ENCODE data around the gene MAP3K14. TPM values are rescaled to one million over a fixed set of nuclear protein-coding genes. Genes with fewer than 3 reads are reported as not detected.
A peak's percentile ranks its signal among the peaks of the same experiment; 100 is the strongest.

MAP3K14 gene
- total and polyA plus RNA-seq, 2 donors (not counting 1 experiment from before 2014, with no cell fraction given): 3.6 to 5.2 TPM

GRCh38 chr17:45342871-45343526, 26.2 kb upstream of the MAP3K14 start:
- Histone ChIP-seq H3K9me3 (ENCODE audit: control insufficient read depth, insufficient read depth, low read depth, low read length) (no peaks in the 10 kb centered on the region), H3K79me2 (ENCODE audit: control insufficient read depth, insufficient read depth, low read length) (no peaks in the 10 kb centered on the region), H2AFZ (ENCODE audit: low read length) (no peak overlapping the region), H3K4me1 (ENCODE audit: control insufficient read depth, extremely low read depth, insufficient read depth, low read length) (peaks cover 27% of the 10 kb centered on the region), H4K20me1 (ENCODE audit: control insufficient read depth, extremely low read depth, insufficient read depth, low read length) (no peaks in the 10 kb centered on the region), H3K9ac (ENCODE audit: insufficient read depth, low read length) (no peak overlapping the region), H3K27me3 (ENCODE audit: control insufficient read depth, insufficient read depth, low read length) (no peaks in the 10 kb centered on the region), H3K4me3 (replicated peaks in 1 of 4; ENCODE audit: control extremely low read depth in 1 of 4, insufficient read depth in 1 of 4, low read depth in 3 of 4, low read length in 4 of 4) (no peak overlapping the region), H3K4me2 (ENCODE audit: extremely low read depth, insufficient read depth, low read length) (no peak overlapping the region), H3K36me3 (ENCODE audit: control insufficient read depth, insufficient read depth, low read length) (no peaks in the 10 kb centered on the region), H3K27ac (ENCODE audit: insufficient read depth, low read length) (peak overlapping the region; percentile 73)
- TF ChIP-seq EZH2 (IDR thresholded peaks at IDR 0.05; ENCODE audit: low read length, missing control alignments): no peak
- no peak for DNase-seq (ENCODE audit: low read depth in 2 of 2)

GRCh38 chr17:45342306-45342705, 25.5 kb upstream of the MAP3K14 start:
- Histone ChIP-seq H3K36me3 (ENCODE audit: control insufficient read depth, insufficient read depth, low read length) (no peaks in the 10 kb centered on the region), H3K9ac (ENCODE audit: insufficient read depth, low read length) (no peak overlapping the region), H3K9me3 (ENCODE audit: control insufficient read depth, insufficient read depth, low read depth, low read length) (no peaks in the 10 kb centered on the region), H4K20me1 (ENCODE audit: control insufficient read depth, extremely low read depth, insufficient read depth, low read length) (no peaks in the 10 kb centered on the region), H3K27ac (ENCODE audit: insufficient read depth, low read length) (peak overlapping the region; percentile 73), H2AFZ (ENCODE audit: low read length) (no peak overlapping the region), H3K27me3 (ENCODE audit: control insufficient read depth, insufficient read depth, low read length) (no peaks in the 10 kb centered on the region), H3K4me2 (ENCODE audit: extremely low read depth, insufficient read depth, low read length) (peak overlapping the region; percentile 23), H3K4me3 (replicated peaks in 1 of 4; ENCODE audit: control extremely low read depth in 1 of 4, insufficient read depth in 1 of 4, low read depth in 3 of 4, low read length in 4 of 4) (peak overlapping the region in 1 of 4 experiments; percentile 31), H3K79me2 (ENCODE audit: control insufficient read depth, insufficient read depth, low read length) (no peaks in the 10 kb centered on the region), H3K4me1 (ENCODE audit: control insufficient read depth, extremely low read depth, insufficient read depth, low read length) (peaks cover 27% of the 10 kb centered on the region)
- no peak for TF ChIP-seq EZH2 (IDR thresholded peaks at IDR 0.05; ENCODE audit: low read length, missing control alignments)
- no peak for DNase-seq (ENCODE audit: low read depth in 2 of 2)

- Histone ChIP-seq H3K79me2 (ENCODE audit: control insufficient read depth, insufficient read depth, low read length) (no peaks in the 10 kb centered on the region), H3K27ac (ENCODE audit: insufficient read depth, low read length) (peak overlapping the region; percentile 73), H3K36me3 (ENCODE audit: control insufficient read depth, insufficient read depth, low read length) (no peaks in the 10 kb centered on the region), H3K27me3 (ENCODE audit: control insufficient read depth, insufficient read depth, low read length) (no peaks in the 10 kb centered on the region), H3K9me3 (ENCODE audit: control insufficient read depth, insufficient read depth, low read depth, low read length) (no peaks in the 10 kb centered on the region), H3K9ac (ENCODE audit: insufficient read depth, low read length) (no peak overlapping the region), H4K20me1 (ENCODE audit: control insufficient read depth, extremely low read depth, insufficient read depth, low read length) (no peaks in the 10 kb centered on the region), H3K4me2 (ENCODE audit: extremely low read depth, insufficient read depth, low read length) (peak overlapping the region; percentile 42), H2AFZ (ENCODE audit: low read length) (peak overlapping the region; percentile 15), H3K4me1 (ENCODE audit: control insufficient read depth, extremely low read depth, insufficient read depth, low read length) (peaks cover 26% of the 10 kb centered on the region), H3K4me3 (replicated peaks in 1 of 4; ENCODE audit: control extremely low read depth in 1 of 4, insufficient read depth in 1 of 4, low read depth in 3 of 4, low read length in 4 of 4) (peak overlapping the region in 1 of 4 experiments; percentile 31)
- peak; percentile 88 to 90 for DNase-seq (ENCODE audit: low read depth in 2 of 2)
- TF ChIP-seq CTCF (conservative IDR thresholded peaks at IDR 0.05 in 1 of 2, IDR thresholded peaks at IDR 0.05 in 1 of 2; ENCODE audit: low read depth in 1 of 2, low read length in 2 of 2): no peak
- TF ChIP-seq EZH2 (IDR thresholded peaks at IDR 0.05; ENCODE audit: low read length, missing control alignments): no peak
Measured at GRCh38 chr17:45341533-45342158, 24.8 kb upstream of the MAP3K14 start.
